Endothelial cell of umbilical vein (primary cell): Measurements from ENCODE around the gene DNAJC16. TPM values are rescaled to one million over a fixed set of nuclear protein-coding genes. Genes with fewer than 3 reads are reported as not detected.

Experiments used
- BruUV-seq: library from RNA; stranded (reverse); fragments of 400-500 nt; replicated peaks from 2 replicates; lab custom pipeline; 2021; lab: Mats Ljungman, UMichigan
- CTCF ChIA-PET: fragments of 300-600, 350-600 bp; sonication (Branson Sonifier 250); formaldehyde crosslinking; loops from one replicate; lab custom pipeline; 2021; ENCODE audit warnings: antibody characterized with exemption, inconsistent platforms; lab: Charles Lee
- POLR2A ChIA-PET: fragments of 300-600, 350-600 bp; sonication (Branson Sonifier 250); formaldehyde crosslinking; loops from one replicate; lab custom pipeline; 2021; ENCODE audit warnings: antibody characterized with exemption, inconsistent platforms; lab: Charles Lee
- DNase-seq: peaks from one replicate; pipeline ENCODE4 v3.0.0-alpha.2; 2011; ENCODE audit warnings: low read depth, low spot score
- FAIRE-seq: peaks from 2 replicates; lab custom pipeline; 2011; peaks lifted over from hg19 to GRCh38; lab: Jason Lieb, UNC
- H2AFZ ChIP-seq: 2 replicates; pipeline ENCODE4 v1.6.0; 2012; ENCODE audit warnings: low read depth, low read length, control low read depth, inconsistent platforms
- H3K27ac ChIP-seq: 2 replicates; pipeline ENCODE4 v1.5.1; 2011; ENCODE audit warnings: low read depth, mild to moderate bottlenecking, control low read depth, low read length, moderate library complexity; ENCODE audit not compliant: insufficient read depth
- H3K27me3 ChIP-seq, 2 experiments: 2 replicates each; pipeline versions ENCODE4 v1.6.0 to v1.6.1; 2011; ENCODE audit warnings: low read length in 2 of 2, mixed read lengths in 1 of 2; ENCODE audit not compliant: control insufficient read depth in 2 of 2, insufficient read depth in 2 of 2
- H3K36me3 ChIP-seq, 2 experiments: 2 replicates in 1 of 2; 3 replicates in 1 of 2; pipeline ENCODE4 v1.5.1; 2011; ENCODE audit warnings: low read length in 2 of 2, mild to moderate bottlenecking in 1 of 2, moderate library complexity in 1 of 2; ENCODE audit not compliant: control insufficient read depth in 2 of 2, insufficient read depth in 2 of 2; ENCODE audit errors: extremely low read depth in 1 of 2
- H3K4me1 ChIP-seq: 3 replicates; pipeline ENCODE4 v1.5.1; 2011; ENCODE audit warnings: mild to moderate bottlenecking, low read length; ENCODE audit not compliant: control insufficient read depth, insufficient read depth; ENCODE audit errors: extremely low read depth
- H3K4me2 ChIP-seq: 2 replicates; pipeline ENCODE4 v1.6.1; 2011; ENCODE audit warnings: low read length, control low read depth, mixed read lengths; ENCODE audit not compliant: insufficient read depth
- H3K4me3 ChIP-seq, 3 experiments: fragments of 200-600 bp in 1 of 3; sonication (generic), shearing (Covaris generic) in 1 of 3; replicated peaks in 1 of 3; 2 replicates each; pipeline ENCODE4 v1.5.1; 2011 to 2016; ENCODE audit warnings: control low read depth in 3 of 3, low read length in 3 of 3, mild to moderate bottlenecking in 2 of 3, inconsistent platforms in 1 of 3, low read depth in 1 of 3, moderate library complexity in 1 of 3; ENCODE audit not compliant: insufficient read depth in 1 of 3
- H3K79me2 ChIP-seq: 2 replicates; pipeline ENCODE4 v1.6.0; 2012; ENCODE audit warnings: low read length, inconsistent platforms; ENCODE audit not compliant: control insufficient read depth, insufficient read depth
- H3K9ac ChIP-seq: replicated peaks from 2 replicates; pipeline ENCODE3; 2011; ENCODE audit warnings: low read length, control low read depth; ENCODE audit not compliant: insufficient read depth; ENCODE audit errors: extremely low read depth
- H3K9me1 ChIP-seq: replicated peaks from 3 replicates; pipeline ENCODE4 v1.6.0; 2011; ENCODE audit warnings: mild to moderate bottlenecking, low read length; ENCODE audit not compliant: control insufficient read depth, insufficient read depth; ENCODE audit errors: extremely low read depth
- H3K9me3 ChIP-seq: replicated peaks from 2 replicates; pipeline ENCODE4 v1.5.1; 2012; ENCODE audit warnings: low read length, inconsistent platforms; ENCODE audit not compliant: control insufficient read depth, insufficient read depth
- H4K20me1 ChIP-seq: replicated peaks from 2 replicates; pipeline ENCODE3; 2011; ENCODE audit warnings: mild to moderate bottlenecking, low read length; ENCODE audit not compliant: control insufficient read depth, insufficient read depth; ENCODE audit errors: extremely low read depth
- EZH2 ChIP-seq: IDR thresholded peaks from 2 replicates; pipeline ENCODE4 v1.6.1; 2012; ENCODE audit warnings: borderline replicate concordance, low read depth, mild to moderate bottlenecking, moderate library complexity, low read length, inconsistent platforms; ENCODE audit not compliant: severe bottlenecking
- FOS ChIP-seq: IDR thresholded peaks from 2 replicates; pipeline ENCODE4 v1.6.1; 2011; ENCODE audit warnings: mild to moderate bottlenecking, low read length, moderate library complexity, borderline replicate concordance; ENCODE audit not compliant: insufficient read depth
- GATA2 ChIP-seq: IDR thresholded peaks from 2 replicates; pipeline ENCODE4 v1.7.0; 2011; ENCODE audit warnings: low read depth, mild to moderate bottlenecking, moderate library complexity, mixed read lengths, low read length; ENCODE audit not compliant: insufficient read length, insufficient read depth
- JUN ChIP-seq: IDR thresholded peaks from 2 replicates; pipeline ENCODE4 v1.6.1; 2011; ENCODE audit warnings: borderline replicate concordance, low read depth; ENCODE audit not compliant: insufficient read length, insufficient read depth
- MYC ChIP-seq: IDR thresholded peaks from one replicate; pipeline ENCODE4 v1.6.1; 2011; ENCODE audit warnings: mild to moderate bottlenecking, low read depth, low read length
- POLR2AphosphoS5 ChIP-seq: IDR thresholded peaks from 2 replicates; pipeline ENCODE4 v1.6.1; 2012; ENCODE audit warnings: low read depth, mild to moderate bottlenecking, control low read depth, low read length, moderate library complexity; ENCODE audit not compliant: insufficient read depth
- dilution Hi-C: fragments of 300-500 bp; cut with MboI; formaldehyde crosslinking; loops from one replicate; pipeline ENCODE4 v1.15.0; 2019; ENCODE audit warnings: low sequenced_read_pairs; ENCODE audit not compliant: extremely low pct_ligation_motif_present
- intact Hi-C: fragments of 100-400 bp; cut with micrococcal nuclease; formaldehyde crosslinking; loops from one replicate; pipeline ENCODE4 v1.10.0; 2022
- polyA plus RNA-seq, 4 experiments: library from polyadenylated mRNA; depleted of rRNA in 3 of 4; stranded (reverse) in 3 of 4; unstranded in 1 of 4; fragments of >200 nt; gene quantifications; 2 replicates each; pipeline versions ENCODE4 v1.2.1 to v1.2.3, GENCODE V29; 2011 to 2012; ENCODE audit warnings: missing spikeins in 1 of 4
- total RNA-seq: library from RNA; stranded (reverse); gene quantifications from 2 replicates; pipeline ENCODE4 v1.2.3, GENCODE V29; 2021
- TF ChIP-seq, protein P1 (sequence below), 2 donors: IDR thresholded peaks; 1 replicate in 1 of 2; 2 replicates in 1 of 2; pipeline ENCODE4 v1.5.1; 2011; ENCODE audit warnings: low read length in 2 of 2, mild to moderate bottlenecking in 2 of 2, moderate library complexity in 2 of 2, control low read depth in 1 of 2, inconsistent platforms in 1 of 2, low read depth in 1 of 2; ENCODE audit not compliant: insufficient read depth in 1 of 2; ENCODE audit errors: extremely low read depth in 1 of 2

DNAJC16 gene
- total and polyA plus RNA-seq, 2 donors (not counting 3 experiments of a cell fraction or from before 2014, with no cell fraction given), result 8.0 to 21.4 TPM

DNA sequence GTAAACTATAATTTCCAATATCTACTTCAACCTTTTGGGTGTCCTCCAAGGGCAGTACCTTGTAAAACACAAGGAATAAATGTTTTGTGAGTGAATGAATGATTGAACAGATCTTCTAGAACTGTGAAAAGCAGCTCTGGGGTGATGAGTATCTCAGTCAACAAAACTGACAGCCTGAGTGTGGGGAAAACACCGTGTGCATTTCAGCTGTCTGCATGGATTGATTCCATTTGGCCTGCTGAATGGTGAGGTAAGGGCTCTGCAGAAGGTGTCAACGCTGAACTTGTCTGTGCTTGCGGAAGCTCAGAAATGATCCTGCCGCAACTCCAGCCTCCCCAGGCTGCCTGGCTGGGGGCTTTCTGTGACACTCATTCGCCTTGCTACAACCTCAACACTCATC lies 65.6 kb downstream of the DNAJC16 start:
- intact Hi-C loops, result no loop called here
- Histone ChIP-seq H4K20me1 (no peaks in the 10 kb centered on the region), H3K36me3 (no peaks in the 10 kb centered on the region), H3K79me2 (no peaks in the 10 kb centered on the region), H3K9me1 (no peaks in the 10 kb centered on the region), H3K4me3 (no peak overlapping the region), H3K27me3 (peaks cover under 1 to 8% of the 10 kb centered on the region in 2 experiments), H3K27ac (no peak overlapping the region), H3K4me2 (no peak overlapping the region), H2AFZ (no peak overlapping the region), H3K9ac (no peak overlapping the region), H3K9me3 (no peaks in the 10 kb centered on the region), H3K4me1 (no peaks in the 10 kb centered on the region)
- dilution Hi-C loops, result no loop called here
- no peak for TF ChIP-seq MYC
- TF ChIP-seq, protein P1, sequence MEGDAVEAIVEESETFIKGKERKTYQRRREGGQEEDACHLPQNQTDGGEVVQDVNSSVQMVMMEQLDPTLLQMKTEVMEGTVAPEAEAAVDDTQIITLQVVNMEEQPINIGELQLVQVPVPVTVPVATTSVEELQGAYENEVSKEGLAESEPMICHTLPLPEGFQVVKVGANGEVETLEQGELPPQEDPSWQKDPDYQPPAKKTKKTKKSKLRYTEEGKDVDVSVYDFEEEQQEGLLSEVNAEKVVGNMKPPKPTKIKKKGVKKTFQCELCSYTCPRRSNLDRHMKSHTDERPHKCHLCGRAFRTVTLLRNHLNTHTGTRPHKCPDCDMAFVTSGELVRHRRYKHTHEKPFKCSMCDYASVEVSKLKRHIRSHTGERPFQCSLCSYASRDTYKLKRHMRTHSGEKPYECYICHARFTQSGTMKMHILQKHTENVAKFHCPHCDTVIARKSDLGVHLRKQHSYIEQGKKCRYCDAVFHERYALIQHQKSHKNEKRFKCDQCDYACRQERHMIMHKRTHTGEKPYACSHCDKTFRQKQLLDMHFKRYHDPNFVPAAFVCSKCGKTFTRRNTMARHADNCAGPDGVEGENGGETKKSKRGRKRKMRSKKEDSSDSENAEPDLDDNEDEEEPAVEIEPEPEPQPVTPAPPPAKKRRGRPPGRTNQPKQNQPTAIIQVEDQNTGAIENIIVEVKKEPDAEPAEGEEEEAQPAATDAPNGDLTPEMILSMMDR (IDR thresholded peaks at IDR 0.05; ENCODE audit: extremely low read depth in 1 of 2, insufficient read depth in 1 of 2, low read depth in 1 of 2, low read length in 2 of 2), result no peak
- TF ChIP-seq FOS, result no peak
- no peak for TF ChIP-seq GATA2
- no peak for TF ChIP-seq POLR2AphosphoS5
- no peak for TF ChIP-seq EZH2
- TF ChIP-seq JUN, result no peak
- DNase-seq (no peak), FAIRE-seq (no peak)
- ChIA-PET POLR2A (no interaction called here), CTCF (interaction anchor here (1.2 to 1.5 kb wide), 2 partner anchors 11 kb away, joined by 4 to 7 read pairs; no protein-coding TSS in a partner anchor)
- BruUV-seq, result no TSS peak
